ENCODE results near the gene PPP1R7. TPM values are rescaled to one million over a fixed set of nuclear protein-coding genes. Genes with fewer than 3 reads are reported as not detected.

The PPP1R7 gene
- total and polyA plus RNA-seq, 9 of the 15 experiments (the other 6 are each of a cell fraction or from before 2014, with no cell fraction given), result 37.5 to 75.0 (median 50.5) TPM

DNA sequence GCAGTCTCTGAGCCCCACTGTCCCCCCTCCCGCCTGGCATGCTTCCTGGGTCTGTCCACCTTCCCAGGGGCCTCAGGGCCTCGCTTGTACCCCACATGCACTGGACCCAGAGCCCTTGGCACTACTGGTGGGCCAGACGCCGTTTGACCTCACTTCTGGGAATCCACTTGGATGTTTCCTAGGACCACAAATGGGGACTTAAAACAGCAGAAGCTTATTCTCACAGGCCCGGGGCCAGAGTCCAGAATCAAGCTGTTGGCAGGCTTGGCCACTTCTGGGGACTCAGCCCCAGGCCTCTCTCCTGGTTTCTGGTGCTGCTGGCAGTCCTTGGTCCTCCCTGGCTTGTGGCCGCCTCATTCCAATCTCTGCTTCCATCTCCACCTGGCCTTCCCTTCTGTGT, 57.8 kb downstream of the PPP1R7 start:
- WGBS (ENCODE audit: insufficient coverage, low coverage, missing lambda C conversion rate), result 2% methylated on average over 6 of the region's 6 CpGs
- BruUV-seq (replicated peaks), result no TSS peak
- H2AFZ ChIP-seq (ENCODE audit: low read depth, low read length), result no peak overlapping the region
- DNase-seq (ENCODE audit: extremely low read depth in 1 of 4, low spot score in 3 of 4) (no peak), ATAC-seq (no peak), FAIRE-seq (no peak)
- no peaks in the 10 kb centered on the region for H3K9me3 ChIP-seq (replicated peaks; ENCODE audit: control insufficient read depth, insufficient read depth, low read depth, low read length)
- H3K4me3 ChIP-seq, result no peak overlapping the region
- no peak overlapping the region for H3K27ac ChIP-seq (ENCODE audit: extremely low read depth, low read depth, low read length)
- H3K36me3 ChIP-seq (ENCODE audit: control insufficient read depth, insufficient read depth, low read length), result no peaks in the 10 kb centered on the region
- peaks cover 7 to 42% of the 10 kb centered on the region in 2 experiments; a peak in 4 of 5 replicates for H3K27me3 ChIP-seq (ENCODE audit: control insufficient read depth in 2 of 2, insufficient read depth in 2 of 2, low read length in 2 of 2)
- H4K20me1 ChIP-seq (replicated peaks; ENCODE audit: control insufficient read depth, insufficient read depth, low read length), result no peaks in the 10 kb centered on the region
- CTCF ChIA-PET (ENCODE audit: low intra/inter-chr PET ratio), result no interaction called here
- TF ChIP-seq BDP1 (IDR thresholded peaks at IDR 0.05; ENCODE audit: insufficient read depth, insufficient read length) (no peak), CBX5 (IDR thresholded peaks at IDR 0.05; ENCODE audit: borderline replicate concordance, low read depth) (no peak), KDM2B (CRISPR knock-in tag; IDR thresholded peaks at IDR 0.05) (no peak), ZKSCAN3 (CRISPR knock-in tag; IDR thresholded peaks at IDR 0.05) (no peak)
- TF ChIP-seq, protein P1, sequence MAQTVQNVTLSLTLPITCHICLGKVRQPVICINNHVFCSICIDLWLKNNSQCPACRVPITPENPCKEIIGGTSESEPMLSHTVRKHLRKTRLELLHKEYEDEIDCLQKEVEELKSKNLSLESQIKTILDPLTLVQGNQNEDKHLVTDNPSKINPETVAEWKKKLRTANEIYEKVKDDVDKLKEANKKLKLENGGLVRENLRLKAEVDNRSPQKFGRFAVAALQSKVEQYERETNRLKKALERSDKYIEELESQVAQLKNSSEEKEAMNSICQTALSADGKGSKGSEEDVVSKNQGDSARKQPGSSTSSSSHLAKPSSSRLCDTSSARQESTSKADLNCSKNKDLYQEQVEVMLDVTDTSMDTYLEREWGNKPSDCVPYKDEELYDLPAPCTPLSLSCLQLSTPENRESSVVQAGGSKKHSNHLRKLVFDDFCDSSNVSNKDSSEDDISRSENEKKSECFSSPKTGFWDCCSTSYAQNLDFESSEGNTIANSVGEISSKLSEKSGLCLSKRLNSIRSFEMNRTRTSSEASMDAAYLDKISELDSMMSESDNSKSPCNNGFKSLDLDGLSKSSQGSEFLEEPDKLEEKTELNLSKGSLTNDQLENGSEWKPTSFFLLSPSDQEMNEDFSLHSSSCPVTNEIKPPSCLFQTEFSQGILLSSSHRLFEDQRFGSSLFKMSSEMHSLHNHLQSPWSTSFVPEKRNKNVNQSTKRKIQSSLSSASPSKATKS (CRISPR knock-in tag; IDR thresholded peaks at IDR 0.05), result no peak
- TF ChIP-seq, protein P2, sequence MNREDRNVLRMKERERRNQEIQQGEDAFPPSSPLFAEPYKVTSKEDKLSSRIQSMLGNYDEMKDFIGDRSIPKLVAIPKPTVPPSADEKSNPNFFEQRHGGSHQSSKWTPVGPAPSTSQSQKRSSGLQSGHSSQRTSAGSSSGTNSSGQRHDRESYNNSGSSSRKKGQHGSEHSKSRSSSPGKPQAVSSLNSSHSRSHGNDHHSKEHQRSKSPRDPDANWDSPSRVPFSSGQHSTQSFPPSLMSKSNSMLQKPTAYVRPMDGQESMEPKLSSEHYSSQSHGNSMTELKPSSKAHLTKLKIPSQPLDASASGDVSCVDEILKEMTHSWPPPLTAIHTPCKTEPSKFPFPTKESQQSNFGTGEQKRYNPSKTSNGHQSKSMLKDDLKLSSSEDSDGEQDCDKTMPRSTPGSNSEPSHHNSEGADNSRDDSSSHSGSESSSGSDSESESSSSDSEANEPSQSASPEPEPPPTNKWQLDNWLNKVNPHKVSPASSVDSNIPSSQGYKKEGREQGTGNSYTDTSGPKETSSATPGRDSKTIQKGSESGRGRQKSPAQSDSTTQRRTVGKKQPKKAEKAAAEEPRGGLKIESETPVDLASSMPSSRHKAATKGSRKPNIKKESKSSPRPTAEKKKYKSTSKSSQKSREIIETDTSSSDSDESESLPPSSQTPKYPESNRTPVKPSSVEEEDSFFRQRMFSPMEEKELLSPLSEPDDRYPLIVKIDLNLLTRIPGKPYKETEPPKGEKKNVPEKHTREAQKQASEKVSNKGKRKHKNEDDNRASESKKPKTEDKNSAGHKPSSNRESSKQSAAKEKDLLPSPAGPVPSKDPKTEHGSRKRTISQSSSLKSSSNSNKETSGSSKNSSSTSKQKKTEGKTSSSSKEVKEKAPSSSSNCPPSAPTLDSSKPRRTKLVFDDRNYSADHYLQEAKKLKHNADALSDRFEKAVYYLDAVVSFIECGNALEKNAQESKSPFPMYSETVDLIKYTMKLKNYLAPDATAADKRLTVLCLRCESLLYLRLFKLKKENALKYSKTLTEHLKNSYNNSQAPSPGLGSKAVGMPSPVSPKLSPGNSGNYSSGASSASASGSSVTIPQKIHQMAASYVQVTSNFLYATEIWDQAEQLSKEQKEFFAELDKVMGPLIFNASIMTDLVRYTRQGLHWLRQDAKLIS (CRISPR knock-in tag; IDR thresholded peaks at IDR 0.05), result no peak
- H3K9ac ChIP-seq (ENCODE audit: insufficient read depth in 1 of 2, low read depth in 2 of 2, low read length in 2 of 2), result no peak overlapping the region
- intact Hi-C loops (cut with micrococcal nuclease) (no loop called here), in situ Hi-C loops (cut with MboI) (no loop called here)
- POLR2A ChIA-PET, result interaction anchor here (1.2 kb wide), 1 partner anchor 12 kb away, joined by 3 read pairs; no protein-coding TSS in a partner anchor
- no peaks in the 10 kb centered on the region for H3K9me1 ChIP-seq (ENCODE audit: control insufficient read depth, insufficient read depth, low read length)
- peaks cover 0 to 20% of the 10 kb centered on the region in 2 experiments; a peak in 1 of 5 replicates for H3K4me1 ChIP-seq (replicated peaks in 1 of 2; ENCODE audit: control insufficient read depth in 2 of 2, insufficient read depth in 2 of 2, low read length in 2 of 2)
- no peak overlapping the region for H3K4me2 ChIP-seq (ENCODE audit: insufficient read depth, low read length)
- no peaks in the 10 kb centered on the region for H3K79me2 ChIP-seq (ENCODE audit: control insufficient read depth, insufficient read depth, low read length)

All from K562 (cell line).